ENCODE measurements around the gene ANXA11.
"Not testable (repeated sequence)": the region's sequence is repeated elsewhere in the genome, so short reads cannot be mapped to it uniquely, and the experiment has no call there.

Gene ANXA11

GRCh38 chr10:80137920-80138319, 67.4 kb downstream of the ANXA11 start:
- Histone ChIP-seq H3K9me3 (ENCODE audit: control insufficient read depth in 2 of 2, low read length in 2 of 2) (no peaks in the 10 kb centered on the region), H3K4me1 (ENCODE audit: control insufficient read depth in 2 of 2, insufficient read depth in 2 of 2, low read length in 2 of 2) (no peaks in the 10 kb centered on the region), H3K27me3 (ENCODE audit: control insufficient read depth in 2 of 2, insufficient read depth in 2 of 2, low read length in 2 of 2) (peaks cover 6 to 13% of the 10 kb centered on the region in 2 donors), H3K27ac (ENCODE audit: low read depth in 2 of 2, low read length in 2 of 2) (peak overlapping the region in 1 of 2 donors; percentile 63), H3K36me3 (ENCODE audit: control insufficient read depth in 2 of 2, insufficient read depth in 2 of 2, low read length in 2 of 2) (no peaks in the 10 kb centered on the region), H3K9ac (ENCODE audit: low read depth in 1 of 2, low read length in 2 of 2) (peak overlapping the region in 1 of 2 donors; percentile 6), H3K4me3 (ENCODE audit: low read length in 2 of 2) (no peak overlapping the region)

DNA sequence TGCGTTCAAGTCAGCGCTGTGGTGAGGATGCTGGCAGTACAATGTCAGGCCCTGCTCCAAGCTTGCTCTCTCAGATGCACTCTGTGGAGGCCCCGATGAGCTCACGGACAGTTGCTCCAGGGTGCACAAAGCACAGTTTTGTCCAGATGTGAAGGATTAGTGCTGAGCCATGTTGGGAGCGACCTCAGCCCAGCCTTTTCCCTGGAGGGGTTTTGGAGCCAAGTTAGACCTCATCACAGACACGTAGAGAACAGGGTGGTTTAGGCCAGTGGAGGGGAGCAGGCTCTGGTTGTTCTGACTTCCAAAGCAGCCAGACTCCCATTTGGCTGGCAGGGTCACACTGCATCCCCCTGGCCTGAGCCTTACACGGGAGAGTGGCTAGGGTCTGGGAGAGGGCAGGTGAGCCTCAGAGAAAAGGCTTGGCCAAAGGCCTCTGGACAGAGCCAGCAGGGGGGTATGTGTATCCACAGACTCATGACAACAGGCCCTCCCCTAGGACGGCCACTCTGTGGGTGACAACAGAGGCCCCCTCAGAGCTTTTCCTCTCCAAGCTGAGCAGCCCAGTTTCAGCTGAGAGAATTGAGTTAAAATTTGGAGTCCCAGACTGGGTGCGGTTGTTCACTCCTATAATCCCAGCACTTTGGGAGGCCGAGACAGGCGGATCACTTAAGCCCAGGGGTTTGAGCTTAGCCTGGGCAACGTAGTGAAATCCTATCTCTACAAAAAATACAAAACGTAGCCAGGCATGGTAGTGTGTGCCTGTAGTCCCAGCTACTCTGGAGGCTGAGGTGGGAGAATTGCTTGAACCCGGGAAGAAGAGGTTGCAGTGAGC, 68.1 kb downstream of the ANXA11 start:
- H3K27me3 ChIP-seq (ENCODE audit: control insufficient read depth in 2 of 2, insufficient read depth in 2 of 2, low read length in 2 of 2), result peaks cover 8 to 14% of the 10 kb centered on the region in 2 donors
- H3K36me3 ChIP-seq (ENCODE audit: control insufficient read depth in 2 of 2, insufficient read depth in 2 of 2, low read length in 2 of 2), result no peaks in the 10 kb centered on the region
- H3K27ac ChIP-seq (ENCODE audit: low read depth in 2 of 2, low read length in 2 of 2), result peak overlapping the region; percentile 43 to 63
- H3K9ac ChIP-seq (ENCODE audit: low read depth in 1 of 2, low read length in 2 of 2), result no peak overlapping the region
- no peak overlapping the region for H3K4me3 ChIP-seq (ENCODE audit: low read length in 2 of 2)
- no peaks in the 10 kb centered on the region for H3K9me3 ChIP-seq (ENCODE audit: control insufficient read depth in 2 of 2, low read length in 2 of 2)
- no peaks in the 10 kb centered on the region for H3K4me1 ChIP-seq (ENCODE audit: control insufficient read depth in 2 of 2, insufficient read depth in 2 of 2, low read length in 2 of 2)

DNA sequence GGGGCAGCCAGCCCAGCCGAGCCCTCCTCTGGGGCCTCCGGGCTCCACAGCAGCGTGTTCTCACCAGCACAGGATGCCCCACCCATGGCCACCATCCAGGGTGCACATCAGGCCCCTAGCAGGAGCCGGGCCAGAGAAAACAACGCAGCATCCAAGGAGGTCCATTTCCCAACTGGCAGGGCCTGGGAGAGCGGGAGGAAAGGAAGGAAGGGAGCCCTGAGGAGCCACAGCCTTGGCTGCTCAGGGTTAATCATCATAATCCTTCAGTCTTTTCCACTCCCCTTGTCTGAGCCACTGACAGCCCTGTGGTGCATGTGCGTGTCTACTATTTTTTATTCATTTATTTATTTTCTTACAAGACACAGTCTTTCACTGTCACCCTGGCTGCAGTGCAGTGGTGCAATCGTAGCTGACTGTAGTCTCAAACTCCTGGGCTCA, 69.2 kb downstream of the ANXA11 start:
- H3K4me3 ChIP-seq (ENCODE audit: low read length in 2 of 2), result no peak overlapping the region
- H3K27ac ChIP-seq (ENCODE audit: low read depth in 2 of 2, low read length in 2 of 2), result peak overlapping the region in 1 of 2 donors; percentile 55
- no peak overlapping the region for H3K9ac ChIP-seq (ENCODE audit: low read depth in 1 of 2, low read length in 2 of 2)
- H3K27me3 ChIP-seq (ENCODE audit: control insufficient read depth in 2 of 2, insufficient read depth in 2 of 2, low read length in 2 of 2), result peaks cover 11 to 16% of the 10 kb centered on the region in 2 donors
- no peaks in the 10 kb centered on the region for H3K36me3 ChIP-seq (ENCODE audit: control insufficient read depth in 2 of 2, insufficient read depth in 2 of 2, low read length in 2 of 2)
- no peaks in the 10 kb centered on the region for H3K9me3 ChIP-seq (ENCODE audit: control insufficient read depth in 2 of 2, low read length in 2 of 2)
- no peaks in the 10 kb centered on the region for H3K4me1 ChIP-seq (ENCODE audit: control insufficient read depth in 2 of 2, insufficient read depth in 2 of 2, low read length in 2 of 2)

DNA sequence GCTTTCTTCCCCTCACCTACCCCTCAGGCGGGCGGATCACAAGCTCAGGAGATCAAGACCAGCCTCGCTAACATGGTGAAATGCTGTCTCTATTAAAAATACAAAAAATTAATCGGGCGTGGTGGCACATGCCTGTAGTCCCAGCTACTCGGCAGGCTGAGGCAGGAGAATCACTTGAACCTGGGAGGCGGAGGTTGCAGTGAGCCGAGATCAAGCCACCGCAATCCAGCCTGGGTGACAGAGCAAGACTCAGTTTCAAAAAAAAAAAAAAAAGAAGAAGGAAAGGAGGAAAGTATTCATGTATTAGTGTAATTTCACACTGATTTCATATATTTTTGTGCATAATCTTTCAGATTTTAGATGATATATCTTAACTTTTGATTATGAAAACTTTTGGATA, 71.7 kb downstream of the ANXA11 start:
- peak overlapping the region; percentile 14 to 34 for H3K9ac ChIP-seq (ENCODE audit: low read depth in 1 of 2, low read length in 2 of 2)
- not testable (repeated sequence) for H3K36me3 ChIP-seq (ENCODE audit: control insufficient read depth in 2 of 2, insufficient read depth in 2 of 2, low read length in 2 of 2); H3K9me3 ChIP-seq (ENCODE audit: control insufficient read depth in 2 of 2, low read length in 2 of 2); H3K4me1 ChIP-seq (ENCODE audit: control insufficient read depth in 2 of 2, insufficient read depth in 2 of 2, low read length in 2 of 2)
- H3K27ac ChIP-seq (ENCODE audit: low read depth in 2 of 2, low read length in 2 of 2), result peak overlapping the region; percentile 23 to 63
- peak overlapping the region; percentile 48 to 59 for H3K4me3 ChIP-seq (ENCODE audit: low read length in 2 of 2)
- H3K27me3 ChIP-seq (ENCODE audit: control insufficient read depth in 2 of 2, insufficient read depth in 2 of 2, low read length in 2 of 2), result peaks cover 11 to 16% of the 10 kb centered on the region in 2 donors

DNA sequence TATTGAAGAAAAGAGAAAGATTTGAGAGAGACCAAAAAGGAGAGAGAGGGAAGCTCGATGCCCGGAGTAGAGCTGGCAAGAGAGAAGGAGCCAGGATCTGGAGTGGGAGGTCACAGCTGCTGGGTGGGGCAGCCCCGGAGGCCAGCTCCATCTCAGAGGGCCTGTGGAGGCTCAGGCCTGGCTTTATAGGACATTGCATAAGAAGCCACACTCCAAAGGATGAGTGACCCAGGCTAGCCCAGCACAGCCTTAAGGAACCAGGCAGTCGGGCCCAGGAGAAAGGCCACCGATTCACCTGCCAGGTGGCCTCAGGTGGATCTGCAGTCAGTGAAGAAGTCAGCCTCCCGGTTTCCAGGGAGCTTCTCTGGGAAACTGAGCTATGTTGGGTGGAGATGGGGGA, 72.1 kb downstream of the ANXA11 start:
- Histone ChIP-seq H3K4me1 (ENCODE audit: control insufficient read depth in 2 of 2, insufficient read depth in 2 of 2, low read length in 2 of 2) (no peaks in the 10 kb centered on the region), H3K4me3 (ENCODE audit: low read length in 2 of 2) (peak overlapping the region; percentile 48 to 59), H3K9ac (ENCODE audit: low read depth in 1 of 2, low read length in 2 of 2) (peak overlapping the region; percentile 34 to 38)

GRCh38 chr10:80132299-80133139, 72.8 kb downstream of the ANXA11 start, which contains the start of gene PLAC9:
PLAC9 (plus strand) TSS chr10:80132730; CDS start chr10:80132763, 33 bp downstream.
- peak within 1 kb of the TSS; percentile 34 to 38 for H3K9ac ChIP-seq (ENCODE audit: low read depth in 1 of 2, low read length in 2 of 2)
- no peaks in the 10 kb centered on the region for H3K36me3 ChIP-seq (ENCODE audit: control insufficient read depth in 2 of 2, insufficient read depth in 2 of 2, low read length in 2 of 2)
- H3K4me3 ChIP-seq (ENCODE audit: low read length in 2 of 2), result peak within 1 kb of the TSS; percentile 48 to 59
- peaks cover 11 to 16% of the 10 kb centered on the region in 2 donors for H3K27me3 ChIP-seq (ENCODE audit: control insufficient read depth in 2 of 2, insufficient read depth in 2 of 2, low read length in 2 of 2)
- peak within 1 kb of the TSS; percentile 32 to 63 for H3K27ac ChIP-seq (ENCODE audit: low read depth in 2 of 2, low read length in 2 of 2)
- H3K4me1 ChIP-seq (ENCODE audit: control insufficient read depth in 2 of 2, insufficient read depth in 2 of 2, low read length in 2 of 2), result no peaks in the 10 kb centered on the region
- H3K9me3 ChIP-seq (ENCODE audit: control insufficient read depth in 2 of 2, low read length in 2 of 2), result no peaks in the 10 kb centered on the region

More for the DNA sequence above, 72.1 kb downstream of the ANXA11 start:
- Histone ChIP-seq H3K27me3 (ENCODE audit: control insufficient read depth in 2 of 2, insufficient read depth in 2 of 2, low read length in 2 of 2) (peaks cover 11 to 16% of the 10 kb centered on the region in 2 donors), H3K36me3 (ENCODE audit: control insufficient read depth in 2 of 2, insufficient read depth in 2 of 2, low read length in 2 of 2) (no peaks in the 10 kb centered on the region), H3K27ac (ENCODE audit: low read depth in 2 of 2, low read length in 2 of 2) (peak overlapping the region; percentile 32 to 63), H3K9me3 (ENCODE audit: control insufficient read depth in 2 of 2, low read length in 2 of 2) (no peaks in the 10 kb centered on the region)

GRCh38 chr10:80131499-80131901, 73.8 kb downstream of the ANXA11 start:
- Histone ChIP-seq H3K9me3 (ENCODE audit: control insufficient read depth in 2 of 2, low read length in 2 of 2) (no peaks in the 10 kb centered on the region), H3K4me3 (ENCODE audit: low read length in 2 of 2) (no peak overlapping the region), H3K36me3 (ENCODE audit: control insufficient read depth in 2 of 2, insufficient read depth in 2 of 2, low read length in 2 of 2) (no peaks in the 10 kb centered on the region), H3K27ac (ENCODE audit: low read depth in 2 of 2, low read length in 2 of 2) (no peak overlapping the region), H3K4me1 (ENCODE audit: control insufficient read depth in 2 of 2, insufficient read depth in 2 of 2, low read length in 2 of 2) (no peaks in the 10 kb centered on the region), H3K9ac (ENCODE audit: low read depth in 1 of 2, low read length in 2 of 2) (no peak overlapping the region), H3K27me3 (ENCODE audit: control insufficient read depth in 2 of 2, insufficient read depth in 2 of 2, low read length in 2 of 2) (peaks cover 11 to 16% of the 10 kb centered on the region in 2 donors)

- Histone ChIP-seq H3K27ac (ENCODE audit: low read depth in 2 of 2, low read length in 2 of 2) (no peak overlapping the region), H3K9ac (ENCODE audit: low read depth in 1 of 2, low read length in 2 of 2) (no peak overlapping the region), H3K9me3 (ENCODE audit: control insufficient read depth in 2 of 2, low read length in 2 of 2) (no peaks in the 10 kb centered on the region), H3K27me3 (ENCODE audit: control insufficient read depth in 2 of 2, insufficient read depth in 2 of 2, low read length in 2 of 2) (peaks cover 2 to 6% of the 10 kb centered on the region in 2 donors), H3K4me3 (ENCODE audit: low read length in 2 of 2) (no peak overlapping the region), H3K4me1 (ENCODE audit: control insufficient read depth in 2 of 2, insufficient read depth in 2 of 2, low read length in 2 of 2) (no peaks in the 10 kb centered on the region), H3K36me3 (ENCODE audit: control insufficient read depth in 2 of 2, insufficient read depth in 2 of 2, low read length in 2 of 2) (no peaks in the 10 kb centered on the region)
These were observed 78.5 kb downstream of the ANXA11 start for GRCh38 chr10:80126876-80127275.

GRCh38 chr10:80122746-80123145, 82.6 kb downstream of the ANXA11 start:
- H3K4me1 ChIP-seq (ENCODE audit: control insufficient read depth in 2 of 2, insufficient read depth in 2 of 2, low read length in 2 of 2), result no peaks in the 10 kb centered on the region
- no peaks in the 10 kb centered on the region for H3K27me3 ChIP-seq (ENCODE audit: control insufficient read depth in 2 of 2, insufficient read depth in 2 of 2, low read length in 2 of 2)
- no peaks in the 10 kb centered on the region for H3K36me3 ChIP-seq (ENCODE audit: control insufficient read depth in 2 of 2, insufficient read depth in 2 of 2, low read length in 2 of 2)

More at GRCh38 chr10:80122746-80123145, 82.6 kb downstream of the ANXA11 start:
- Histone ChIP-seq H3K27ac (ENCODE audit: low read depth in 2 of 2, low read length in 2 of 2) (no peak overlapping the region), H3K9me3 (ENCODE audit: control insufficient read depth in 2 of 2, low read length in 2 of 2) (no peaks in the 10 kb centered on the region), H3K4me3 (ENCODE audit: low read length in 2 of 2) (no peak overlapping the region), H3K9ac (ENCODE audit: low read depth in 1 of 2, low read length in 2 of 2) (no peak overlapping the region)
